Activated CD8-positive, alpha-beta memory T cell treated with anti-CD3 and anti-CD28 coated beads for 48 hours (primary cell): ENCODE results near the gene CAMK1.
A peak's percentile ranks its signal among the peaks of the same experiment; 100 is the strongest.

Experiments used
- DNase-seq, 3 experiments: peaks; one replicate each; pipeline ENCODE4 v3.0.0-alpha.2; 2020; ENCODE audit warnings: low read depth in 2 of 3, low spot score in 2 of 3

Gene CAMK1

DNA sequence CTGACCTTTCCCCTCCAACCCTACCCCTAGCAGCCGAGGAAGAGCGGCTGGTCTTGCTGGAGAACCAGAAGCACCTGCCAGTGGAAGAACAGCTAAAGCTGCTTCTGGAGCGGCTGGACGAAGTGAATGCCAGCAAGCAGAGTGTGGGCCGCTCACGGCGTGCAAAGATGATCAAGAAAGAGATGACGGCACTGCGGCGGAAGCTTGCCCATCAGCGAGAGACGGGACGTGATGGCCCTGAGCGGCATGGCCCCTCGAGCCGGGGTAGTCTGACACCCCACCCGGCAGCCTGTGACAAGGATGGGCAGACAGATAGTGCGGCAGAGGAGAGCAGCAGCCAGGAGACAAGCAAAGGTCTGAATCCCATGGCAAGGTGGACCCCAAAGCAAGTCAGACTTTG lies 26.2 kb downstream of the CAMK1 start:
- no peak for DNase-seq

DNA sequence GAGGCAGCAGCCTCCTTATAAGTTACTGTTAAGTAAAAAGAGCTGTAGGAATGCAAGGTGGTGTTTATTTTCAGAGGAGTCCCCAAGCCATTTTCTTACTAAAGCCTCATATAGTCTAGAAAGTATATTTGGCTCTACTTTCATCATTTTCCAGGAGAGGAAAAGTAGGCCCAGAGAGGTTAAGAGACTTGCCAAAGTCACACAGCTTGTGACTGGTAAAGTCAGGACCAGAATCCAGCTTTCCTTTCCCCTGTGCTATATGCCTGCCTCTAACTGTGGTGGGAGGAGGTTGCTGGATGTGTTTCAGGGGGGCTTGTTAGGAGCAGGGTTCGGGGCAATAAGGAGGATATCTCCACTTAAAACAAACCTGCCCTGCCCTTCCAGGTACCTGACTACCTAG lies 27.2 kb downstream of the CAMK1 start:
- DNase-seq = no peak

DNA sequence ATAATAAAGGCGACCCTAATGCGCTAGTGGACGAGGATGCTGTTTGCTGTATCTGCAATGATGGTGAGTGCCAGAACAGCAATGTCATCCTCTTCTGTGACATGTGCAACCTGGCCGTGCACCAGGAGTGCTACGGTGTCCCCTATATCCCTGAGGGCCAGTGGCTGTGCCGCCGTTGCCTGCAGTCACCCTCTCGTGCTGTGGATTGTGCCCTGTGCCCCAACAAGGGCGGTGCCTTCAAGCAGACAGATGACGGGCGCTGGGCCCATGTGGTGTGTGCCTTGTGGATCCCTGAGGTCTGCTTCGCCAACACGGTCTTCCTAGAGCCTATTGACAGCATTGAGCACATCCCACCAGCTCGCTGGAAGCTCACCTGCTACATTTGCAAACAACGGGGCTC lies 30.6 kb downstream of the CAMK1 start:
- DNase-seq = no peak

DNA sequence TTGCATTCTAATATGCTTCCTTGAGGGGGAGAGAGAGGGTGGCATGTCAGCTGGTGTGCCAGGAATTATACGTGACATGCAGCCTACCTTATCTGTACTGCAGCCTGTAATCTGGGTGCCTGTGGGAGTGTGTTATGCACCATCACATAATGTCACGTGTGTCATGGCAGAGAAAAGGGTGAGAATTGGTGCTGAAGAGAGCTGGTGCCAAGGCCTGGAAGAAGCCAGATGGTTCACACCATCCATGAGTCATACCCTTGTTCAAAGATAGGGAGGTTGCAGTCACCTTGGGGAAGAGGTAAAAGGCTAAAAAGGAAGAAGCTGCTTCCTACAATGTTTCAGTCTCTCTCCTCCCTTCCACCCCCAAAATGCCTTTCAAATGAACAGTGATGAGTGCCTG lies 32.9 kb downstream of the CAMK1 start:
- DNase-seq = no peak

DNA sequence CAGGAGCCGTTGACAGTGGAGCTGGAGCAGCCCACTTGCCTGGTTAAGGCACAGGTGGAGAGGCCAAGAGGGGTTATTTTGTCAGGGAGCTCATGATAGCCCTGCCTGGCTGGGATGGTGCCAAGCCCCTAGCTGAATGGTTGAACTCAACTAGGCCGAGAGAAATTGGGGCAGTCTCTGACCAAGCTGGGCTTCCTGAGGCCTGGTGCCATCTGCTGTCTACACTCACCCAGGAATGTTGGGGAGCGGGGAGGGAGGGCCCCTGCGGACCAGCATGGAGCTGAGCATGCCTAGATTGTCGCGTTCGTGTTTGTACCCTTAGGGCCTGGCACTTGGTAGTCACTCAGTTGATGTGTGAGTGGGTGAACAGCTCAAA lies 37.0 kb downstream of the CAMK1 start:
- no peak for DNase-seq

DNA sequence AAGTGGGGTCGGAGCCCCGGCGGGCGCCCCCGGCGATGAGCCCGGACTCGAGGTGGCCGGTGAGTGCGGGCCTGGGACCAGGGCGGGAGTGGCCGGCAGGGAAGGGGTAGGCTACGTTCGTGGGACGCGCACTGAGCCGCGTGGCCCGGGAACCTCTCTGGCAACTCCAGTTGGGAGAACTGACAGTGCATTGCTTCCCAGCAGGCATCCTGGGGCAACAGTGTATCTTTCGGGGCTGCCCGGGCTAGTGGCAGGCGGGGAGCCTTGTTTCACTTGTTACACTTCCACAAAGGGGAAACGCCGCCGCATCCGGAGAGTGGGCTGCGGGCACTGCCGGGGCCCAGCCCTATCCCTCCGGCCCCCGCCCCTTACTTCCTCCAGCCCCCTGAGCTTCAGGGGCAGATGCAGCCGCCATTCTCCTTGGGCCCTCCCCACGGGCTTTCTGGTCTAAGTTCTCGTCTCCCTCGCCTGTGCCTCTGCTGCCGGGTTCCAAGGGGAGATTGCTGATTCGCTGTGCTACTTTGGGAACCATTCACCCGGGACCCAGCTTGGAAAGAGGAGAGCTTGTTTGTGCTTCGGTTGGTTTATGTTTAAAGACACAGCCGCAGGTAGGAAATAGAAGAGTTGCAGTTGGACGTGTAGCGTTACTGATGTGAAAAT lies 37.5 kb downstream of the CAMK1 start:
- peak in 1 of 3 experiments; percentile 22 for DNase-seq

DNA sequence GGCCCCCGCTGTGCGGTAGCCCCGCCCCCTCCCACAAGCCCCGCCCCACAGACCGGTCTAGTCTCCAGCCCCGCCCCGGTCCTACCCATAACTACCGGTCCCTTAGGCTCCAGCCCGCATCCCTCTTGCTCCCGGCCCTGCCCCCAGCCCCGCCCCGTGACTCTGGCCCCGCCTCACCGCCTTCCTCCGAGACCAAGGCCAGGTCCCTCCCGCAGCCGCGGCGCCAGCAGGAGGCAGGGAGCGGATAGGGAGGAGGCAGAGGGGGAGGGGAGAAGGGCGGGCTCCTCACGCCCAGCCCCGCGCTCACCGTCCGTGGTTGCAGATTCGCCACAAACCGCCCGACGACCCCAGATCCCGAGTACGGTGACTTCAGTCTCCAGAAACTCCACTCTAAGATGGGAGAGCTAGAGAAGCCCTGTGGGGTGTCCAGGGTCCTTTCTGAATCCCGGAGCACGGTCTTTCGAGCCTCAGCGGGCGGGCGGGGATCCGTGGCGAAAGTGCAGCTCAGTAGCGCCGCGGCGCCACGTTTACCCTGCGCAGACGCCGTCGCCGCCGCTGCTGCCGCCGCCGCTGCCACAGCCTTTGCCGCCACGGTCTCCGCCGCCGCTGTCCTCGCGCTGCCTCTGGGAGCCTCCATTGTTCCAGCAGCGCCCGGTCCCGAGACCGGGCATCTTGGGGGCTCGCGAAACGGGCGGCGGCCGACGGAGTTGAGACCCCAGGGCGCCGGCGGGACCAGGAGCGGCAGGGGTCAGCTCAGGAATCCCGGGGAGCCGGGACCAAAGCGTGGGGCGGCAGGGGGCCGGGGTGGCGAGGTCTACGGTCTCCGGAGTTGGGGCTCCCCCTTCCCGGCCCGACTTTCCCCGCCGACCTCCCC lies 38.3 kb downstream of the CAMK1 start, which contains the start of gene BRPF1:
Gene BRPF1, plus strand, starts transcription at position 530 of the 874 bp plus-strand sequence. CDS start 2,406 bp downstream, outside the sequence.
- peak; percentile 95 to 98 (median 98) for DNase-seq

DNA sequence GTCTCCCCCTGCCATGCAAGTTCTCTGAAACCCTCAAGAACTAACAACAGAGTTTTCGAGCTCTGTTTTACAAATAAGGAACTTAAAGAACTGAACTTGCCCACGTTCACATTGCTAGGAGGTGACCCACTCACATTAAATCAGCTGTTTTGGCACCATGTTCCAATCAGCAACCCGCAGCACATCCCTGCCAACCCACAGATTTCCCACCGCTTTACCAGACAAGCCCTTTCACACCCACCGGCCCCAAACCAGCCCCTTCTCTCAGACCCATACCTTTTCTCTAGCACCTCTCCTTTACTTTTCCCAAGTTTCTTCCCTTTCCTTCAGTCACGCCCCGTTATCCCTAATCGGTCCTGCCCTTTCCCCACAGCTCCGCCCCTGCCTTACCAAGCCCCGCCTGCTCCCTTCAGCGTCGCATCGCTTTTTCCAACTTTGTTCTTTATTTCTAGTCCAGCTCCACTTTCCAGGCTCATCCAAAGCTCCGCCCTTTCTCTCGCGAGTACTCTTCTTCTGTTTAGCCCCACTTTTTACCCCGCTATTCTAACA lies 39.0 kb downstream of the CAMK1 start:
- no peak for DNase-seq

DNA sequence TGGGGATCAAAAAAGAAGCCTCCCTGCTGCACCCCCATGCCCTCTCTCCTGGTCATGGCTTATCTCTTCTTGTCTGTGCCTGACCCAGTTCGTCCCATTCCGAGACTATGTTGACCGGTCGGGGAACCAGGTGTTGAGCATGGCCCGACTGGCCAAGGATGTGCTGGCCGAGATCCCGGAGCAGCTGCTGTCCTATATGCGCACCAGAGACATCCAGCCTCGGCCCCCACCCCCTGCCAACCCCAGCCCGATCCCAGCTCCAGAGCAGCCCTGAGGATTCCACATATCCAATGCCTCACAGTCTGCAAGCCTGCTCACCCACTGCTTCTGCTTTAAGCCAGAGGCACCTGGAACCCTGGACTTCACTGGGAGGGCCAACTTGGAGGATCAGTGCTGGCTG lies 40.3 kb downstream of the CAMK1 start:
- no peak for DNase-seq

DNA sequence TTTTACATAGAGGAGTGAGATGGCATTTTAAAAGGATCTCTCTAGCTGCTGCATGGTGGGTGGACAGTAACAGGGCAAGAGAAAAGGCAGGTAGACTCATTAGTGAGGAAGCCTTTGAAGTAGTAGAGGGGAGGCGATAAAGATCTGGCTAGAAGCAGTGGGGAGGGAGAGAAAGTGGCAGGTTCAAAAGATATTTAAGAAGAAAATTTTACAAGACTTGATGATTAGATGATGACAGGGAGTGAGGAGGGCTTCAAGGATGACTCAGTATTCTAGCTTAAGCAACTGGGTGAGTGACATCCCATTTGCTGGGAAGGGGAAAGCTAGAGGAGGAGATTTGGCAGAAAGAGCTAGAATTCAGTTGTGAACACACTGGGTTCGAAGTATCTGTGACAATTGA lies 42.0 kb downstream of the CAMK1 start:
- no peak for DNase-seq

DNA sequence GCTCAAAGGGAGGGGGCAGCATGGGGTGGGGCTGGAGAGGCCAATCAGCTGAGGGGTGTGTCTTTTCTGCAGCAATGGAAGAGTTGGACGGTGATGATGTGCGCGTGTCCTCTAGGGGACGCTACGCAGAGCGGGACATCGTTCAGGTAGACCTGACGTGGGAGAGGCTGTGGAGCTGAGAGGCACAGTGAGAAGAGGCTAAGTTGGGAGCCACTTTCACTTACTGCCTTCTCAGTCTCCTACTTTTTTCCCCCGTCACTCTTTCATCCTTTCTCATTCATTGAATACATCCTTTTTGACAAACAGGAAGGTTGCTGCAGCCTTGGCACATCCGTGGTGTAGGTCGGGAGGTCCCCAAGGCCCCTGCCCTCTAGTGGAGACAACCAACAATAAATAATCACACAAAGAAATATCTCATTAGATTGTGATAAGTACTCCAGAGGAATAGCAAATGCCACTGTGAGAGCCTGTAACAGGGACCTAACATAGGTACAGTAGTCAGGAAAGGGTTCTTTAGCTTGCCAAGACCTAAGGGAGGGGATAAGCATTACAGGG lies 42.6 kb downstream of the CAMK1 start:
- peak in 1 of 3 experiments; percentile 29 for DNase-seq

DNA sequence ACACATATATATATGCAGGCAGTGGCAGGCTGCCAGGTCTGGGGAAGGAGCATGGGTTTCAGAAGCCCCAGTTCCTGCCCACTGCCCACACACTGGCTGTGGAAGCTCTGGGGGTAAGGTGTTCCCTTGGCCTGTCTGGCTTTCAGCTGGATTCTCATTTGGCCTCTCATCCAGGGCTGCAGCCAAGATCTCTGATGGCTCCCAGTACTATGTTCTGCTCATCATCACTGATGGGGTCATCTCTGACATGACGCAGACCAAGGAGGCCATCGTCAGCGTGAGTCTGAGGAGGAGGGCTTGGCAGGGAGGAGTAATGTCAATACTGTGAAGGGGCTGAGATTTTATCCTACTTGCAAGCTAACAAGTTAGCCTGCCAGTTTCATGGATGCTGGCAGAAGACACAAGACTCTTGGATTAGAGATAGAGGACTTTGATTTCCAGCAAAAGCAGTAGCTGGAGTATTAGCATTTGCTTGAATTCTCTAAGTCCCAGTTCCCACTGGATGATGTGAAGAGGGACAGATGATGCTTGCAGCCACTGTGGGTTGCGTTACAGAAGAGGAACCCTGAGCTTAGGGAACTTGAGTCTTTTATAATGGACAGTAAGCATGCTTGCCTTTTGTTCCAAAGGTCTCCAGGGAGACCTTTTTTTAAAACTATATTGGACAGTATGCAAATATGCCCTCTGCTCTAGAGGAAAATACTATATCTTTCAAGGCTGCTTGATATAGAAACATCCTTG lies 43.8 kb downstream of the CAMK1 start:
- no peak for DNase-seq

DNA sequence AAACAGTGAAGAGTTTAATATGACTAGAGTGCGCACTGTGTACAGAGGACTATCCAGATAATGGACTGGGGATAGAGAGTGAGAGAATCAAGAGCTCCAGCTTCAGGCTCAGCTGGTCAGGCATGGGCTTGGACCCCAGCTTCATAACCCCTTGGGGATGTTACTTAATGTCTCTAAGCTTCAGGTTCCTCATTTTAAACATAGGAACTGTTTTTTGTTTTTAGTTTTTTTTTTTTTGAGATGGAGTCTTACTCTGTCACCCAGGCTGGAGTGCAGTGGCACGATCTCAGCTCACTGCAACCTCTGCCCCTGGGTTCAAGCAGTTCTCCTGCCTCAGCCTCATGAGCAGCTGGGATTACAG lies 48.1 kb downstream of the CAMK1 start:
- DNase-seq = no peak

DNA sequence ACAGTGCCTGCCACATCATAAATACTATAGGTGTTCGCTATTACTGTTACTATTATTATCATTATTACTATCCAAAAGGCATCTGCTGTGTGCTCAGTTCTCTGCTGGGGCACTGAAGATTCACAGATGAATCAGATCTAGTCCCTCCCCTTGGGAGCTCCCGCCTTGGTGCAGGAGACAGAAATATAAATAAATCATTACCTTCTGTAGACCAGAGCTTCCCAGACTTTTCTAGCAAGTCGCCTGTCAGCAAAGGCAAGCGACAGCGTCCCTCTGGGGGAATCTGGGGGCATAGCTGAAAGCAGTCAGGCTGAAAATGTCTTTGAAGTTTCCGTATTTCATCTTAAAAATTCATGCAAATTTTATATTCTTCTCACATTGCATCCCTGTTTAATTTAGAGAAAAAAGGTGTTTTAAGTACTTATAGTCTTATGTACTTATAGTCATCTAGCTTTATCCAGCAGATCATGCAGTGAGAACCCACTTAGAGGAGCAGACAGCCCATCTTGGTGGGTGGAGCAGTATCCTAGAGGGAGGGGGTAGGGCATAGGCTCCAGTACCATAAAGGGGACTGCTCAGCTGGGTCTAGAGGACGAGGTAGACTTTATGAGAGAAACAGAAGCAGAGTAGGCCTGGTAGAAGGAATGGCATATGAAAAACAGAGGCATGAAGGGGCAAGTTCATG lies 48.6 kb downstream of the CAMK1 start:
- no peak for DNase-seq

DNA sequence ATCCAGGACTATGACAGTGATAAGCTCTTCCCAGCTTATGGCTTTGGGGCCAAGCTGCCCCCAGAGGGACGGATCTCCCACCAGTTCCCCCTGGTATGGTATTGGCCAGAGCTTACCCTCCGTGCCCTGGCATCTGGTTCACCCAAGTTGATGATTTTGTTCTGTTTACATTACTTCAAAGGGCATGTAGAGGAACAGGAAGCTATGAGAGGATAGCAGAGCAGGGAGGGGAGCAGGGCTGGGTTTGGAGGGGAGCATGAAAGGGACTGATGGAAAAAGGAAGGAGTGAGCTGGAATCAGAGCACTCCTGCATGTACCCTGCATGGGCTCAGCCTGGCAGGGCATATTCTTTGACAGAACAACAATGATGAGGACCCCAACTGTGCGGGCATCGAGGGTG lies 51.6 kb downstream of the CAMK1 start:
- DNase-seq = no peak

DNA sequence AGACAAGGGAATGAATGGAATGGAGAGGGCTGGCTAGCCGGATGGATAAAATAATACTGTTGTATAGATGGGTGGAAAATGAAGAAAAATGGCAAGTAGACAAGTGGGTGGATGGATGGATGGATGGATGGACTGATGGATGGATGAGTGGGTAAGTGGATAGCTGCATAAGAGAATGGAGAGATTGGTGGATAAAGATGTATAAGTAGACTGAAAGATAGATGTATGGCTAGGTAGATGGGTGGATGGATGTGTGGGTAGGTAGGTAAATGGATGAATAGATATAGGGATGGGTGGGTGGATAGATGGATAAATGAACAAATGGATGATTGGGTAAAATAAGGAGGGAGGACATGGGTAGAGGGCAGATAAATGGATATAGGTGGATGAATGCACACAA lies 52.2 kb downstream of the CAMK1 start:
- DNase-seq = no peak

DNA sequence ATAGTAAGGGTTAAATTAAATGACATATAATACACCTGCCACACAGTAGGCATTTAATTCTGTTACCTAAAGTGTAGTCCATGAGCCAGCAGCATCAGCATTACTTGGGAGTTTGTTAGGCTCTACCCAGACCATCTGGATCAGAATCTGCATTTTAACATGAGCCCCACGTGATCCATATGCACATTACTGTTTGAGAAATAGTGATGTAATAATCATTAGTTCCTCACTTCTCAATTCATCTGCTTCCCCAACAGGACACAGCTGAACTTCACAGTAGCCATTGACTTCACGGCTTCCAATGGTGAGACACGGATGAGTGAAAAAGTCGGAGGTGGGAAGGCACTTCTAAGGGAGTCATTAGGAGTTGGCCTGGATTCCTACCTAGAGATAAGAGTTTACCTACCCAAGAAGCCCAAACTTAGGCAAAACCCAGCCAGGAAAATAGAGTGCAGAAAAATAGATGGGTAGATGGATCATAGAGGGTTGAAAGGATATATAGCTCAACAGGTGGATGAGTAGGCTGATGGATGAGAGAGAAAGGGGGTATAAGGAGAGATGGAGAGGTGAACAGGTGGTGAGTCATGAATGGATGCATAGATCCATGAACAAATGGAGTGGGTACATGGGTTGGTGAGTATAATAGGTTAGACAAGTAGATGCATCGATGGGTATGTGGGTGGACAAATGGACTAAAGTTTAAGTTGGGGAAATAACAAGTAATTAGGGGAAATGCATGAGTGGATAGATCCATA lies 52.8 kb downstream of the CAMK1 start:
- DNase-seq = no peak

DNA sequence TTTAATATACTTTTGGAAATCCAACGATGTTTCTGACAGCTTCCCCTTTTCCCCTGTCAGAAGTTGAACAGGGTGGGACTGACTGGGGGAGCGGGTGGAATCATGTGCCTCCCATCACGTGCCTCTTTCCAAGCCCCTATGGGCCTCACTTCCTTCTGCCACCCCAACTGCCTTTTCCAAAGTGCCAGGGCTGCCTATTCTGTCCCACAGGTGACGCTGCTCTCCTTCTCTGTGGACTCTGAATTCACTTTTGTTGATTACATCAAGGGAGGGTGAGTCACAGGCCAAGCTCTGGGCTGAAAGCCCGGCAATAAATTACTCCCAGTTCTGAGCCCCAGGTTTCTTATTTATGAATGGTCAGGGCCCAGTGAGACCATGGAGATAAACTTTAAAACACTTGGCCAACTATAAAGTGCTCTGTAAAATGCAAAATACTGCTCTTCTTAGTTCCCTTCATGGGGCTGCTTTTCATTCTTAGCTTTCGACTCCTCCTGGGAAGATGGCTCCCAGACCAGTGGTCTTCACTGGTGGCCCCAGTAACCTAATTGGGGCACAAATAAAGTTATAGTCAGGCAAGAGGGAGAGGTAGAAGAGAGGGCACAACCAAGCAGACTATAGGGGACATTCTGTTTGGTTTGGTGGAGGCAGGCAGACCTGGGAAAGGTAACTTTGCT lies 53.8 kb downstream of the CAMK1 start:
- DNase-seq = no peak

DNA sequence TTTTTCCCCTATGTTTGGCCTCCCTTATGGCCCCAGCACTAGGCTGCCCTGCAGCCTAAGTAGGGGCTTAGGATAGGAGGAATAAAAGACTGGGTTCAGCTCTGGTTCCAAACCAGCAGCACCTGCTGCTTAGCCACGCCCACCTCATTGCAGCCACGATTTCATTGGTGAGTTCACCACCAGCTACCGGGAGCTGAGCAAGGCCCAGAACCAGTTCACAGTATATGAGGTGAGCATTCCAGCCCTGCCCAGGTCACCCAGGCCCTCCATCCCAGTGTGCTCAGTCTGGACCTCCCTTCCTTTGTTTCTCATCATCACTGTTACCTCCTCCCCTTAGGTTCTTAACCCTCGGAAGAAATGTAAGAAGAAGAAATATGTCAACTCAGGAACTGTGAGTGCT lies 54.6 kb downstream of the CAMK1 start:
- DNase-seq = no peak

DNA sequence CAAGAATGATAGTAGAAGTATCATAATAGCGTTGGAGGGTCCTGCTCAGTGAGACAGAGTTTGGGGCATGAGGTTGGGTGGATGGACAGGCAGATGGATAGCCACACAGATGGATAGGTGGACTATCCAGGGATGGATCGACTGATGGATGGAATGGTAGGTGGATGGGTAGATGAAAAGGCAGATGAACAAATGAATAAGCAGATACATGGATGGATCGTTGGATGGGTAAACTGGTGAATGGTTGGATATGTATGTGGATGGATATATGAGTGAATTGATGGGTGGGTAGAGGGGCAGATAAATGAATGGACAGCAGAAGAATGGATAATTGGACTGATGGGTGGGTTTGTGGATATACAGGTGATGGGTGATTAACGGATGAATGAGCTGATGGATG lies 56.6 kb downstream of the CAMK1 start:
- no peak for DNase-seq
